ENCODE data around the gene TMEM59L.

- TF ChIP-seq, protein P1, sequence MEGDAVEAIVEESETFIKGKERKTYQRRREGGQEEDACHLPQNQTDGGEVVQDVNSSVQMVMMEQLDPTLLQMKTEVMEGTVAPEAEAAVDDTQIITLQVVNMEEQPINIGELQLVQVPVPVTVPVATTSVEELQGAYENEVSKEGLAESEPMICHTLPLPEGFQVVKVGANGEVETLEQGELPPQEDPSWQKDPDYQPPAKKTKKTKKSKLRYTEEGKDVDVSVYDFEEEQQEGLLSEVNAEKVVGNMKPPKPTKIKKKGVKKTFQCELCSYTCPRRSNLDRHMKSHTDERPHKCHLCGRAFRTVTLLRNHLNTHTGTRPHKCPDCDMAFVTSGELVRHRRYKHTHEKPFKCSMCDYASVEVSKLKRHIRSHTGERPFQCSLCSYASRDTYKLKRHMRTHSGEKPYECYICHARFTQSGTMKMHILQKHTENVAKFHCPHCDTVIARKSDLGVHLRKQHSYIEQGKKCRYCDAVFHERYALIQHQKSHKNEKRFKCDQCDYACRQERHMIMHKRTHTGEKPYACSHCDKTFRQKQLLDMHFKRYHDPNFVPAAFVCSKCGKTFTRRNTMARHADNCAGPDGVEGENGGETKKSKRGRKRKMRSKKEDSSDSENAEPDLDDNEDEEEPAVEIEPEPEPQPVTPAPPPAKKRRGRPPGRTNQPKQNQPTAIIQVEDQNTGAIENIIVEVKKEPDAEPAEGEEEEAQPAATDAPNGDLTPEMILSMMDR (IDR thresholded peaks at IDR 0.05) = no peak
- no peak for TF ChIP-seq POLR2AphosphoS5 (IDR thresholded peaks at IDR 0.05; ENCODE audit: low read depth, low read length)
- TF ChIP-seq, protein P2, sequence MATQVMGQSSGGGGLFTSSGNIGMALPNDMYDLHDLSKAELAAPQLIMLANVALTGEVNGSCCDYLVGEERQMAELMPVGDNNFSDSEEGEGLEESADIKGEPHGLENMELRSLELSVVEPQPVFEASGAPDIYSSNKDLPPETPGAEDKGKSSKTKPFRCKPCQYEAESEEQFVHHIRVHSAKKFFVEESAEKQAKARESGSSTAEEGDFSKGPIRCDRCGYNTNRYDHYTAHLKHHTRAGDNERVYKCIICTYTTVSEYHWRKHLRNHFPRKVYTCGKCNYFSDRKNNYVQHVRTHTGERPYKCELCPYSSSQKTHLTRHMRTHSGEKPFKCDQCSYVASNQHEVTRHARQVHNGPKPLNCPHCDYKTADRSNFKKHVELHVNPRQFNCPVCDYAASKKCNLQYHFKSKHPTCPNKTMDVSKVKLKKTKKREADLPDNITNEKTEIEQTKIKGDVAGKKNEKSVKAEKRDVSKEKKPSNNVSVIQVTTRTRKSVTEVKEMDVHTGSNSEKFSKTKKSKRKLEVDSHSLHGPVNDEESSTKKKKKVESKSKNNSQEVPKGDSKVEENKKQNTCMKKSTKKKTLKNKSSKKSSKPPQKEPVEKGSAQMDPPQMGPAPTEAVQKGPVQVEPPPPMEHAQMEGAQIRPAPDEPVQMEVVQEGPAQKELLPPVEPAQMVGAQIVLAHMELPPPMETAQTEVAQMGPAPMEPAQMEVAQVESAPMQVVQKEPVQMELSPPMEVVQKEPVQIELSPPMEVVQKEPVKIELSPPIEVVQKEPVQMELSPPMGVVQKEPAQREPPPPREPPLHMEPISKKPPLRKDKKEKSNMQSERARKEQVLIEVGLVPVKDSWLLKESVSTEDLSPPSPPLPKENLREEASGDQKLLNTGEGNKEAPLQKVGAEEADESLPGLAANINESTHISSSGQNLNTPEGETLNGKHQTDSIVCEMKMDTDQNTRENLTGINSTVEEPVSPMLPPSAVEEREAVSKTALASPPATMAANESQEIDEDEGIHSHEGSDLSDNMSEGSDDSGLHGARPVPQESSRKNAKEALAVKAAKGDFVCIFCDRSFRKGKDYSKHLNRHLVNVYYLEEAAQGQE (IDR thresholded peaks at IDR 0.05; ENCODE audit: insufficient read depth in 1 of 2, low read depth in 2 of 2, low read length in 1 of 2) = no peak
Measured at GRCh38 chr19:18603958-18604819, 8.5 kb upstream of the TMEM59L start.

Measured in Panc1 (cell line).